H9 (cell line): ENCODE data around the gene SMIM1. TPM values are rescaled to one million over a fixed set of nuclear protein-coding genes. Genes with fewer than 3 reads are reported as not detected.
A peak's percentile ranks its signal among the peaks of the same experiment; 100 is the strongest.

Experiments used
- DNase-seq: peaks from one replicate; pipeline ENCODE4 v3.0.0-alpha.2; 2017
- H2AFZ ChIP-seq: one replicate; pipeline ENCODE4 v1.6.1; 2013; ENCODE audit warnings: mild to moderate bottlenecking, low read length, control low read depth, moderate library complexity
- H2AK5ac ChIP-seq: 2 replicates; pipeline ENCODE4 v1.6.1; 2013; ENCODE audit warnings: low read length, control low read depth, mixed read lengths; ENCODE audit not compliant: insufficient read length
- H2BK120ac ChIP-seq: one replicate; pipeline ENCODE4 v1.6.1; 2013; ENCODE audit warnings: low read depth, mild to moderate bottlenecking, low read length, control low read depth, inconsistent platforms; ENCODE audit not compliant: poor library complexity, severe bottlenecking
- H2BK12ac ChIP-seq: 2 replicates; pipeline ENCODE4 v1.6.1; 2013; ENCODE audit warnings: low read length, control low read depth, mixed read lengths, low read depth; ENCODE audit not compliant: insufficient read length
- H2BK15ac ChIP-seq: 2 replicates; pipeline ENCODE4 v1.6.1; 2013; ENCODE audit warnings: low read depth, low read length, control low read depth
- H2BK20ac ChIP-seq: one replicate; pipeline ENCODE4 v1.6.1; 2013; ENCODE audit warnings: low read depth, mild to moderate bottlenecking, low read length, control low read depth, inconsistent platforms; ENCODE audit not compliant: poor library complexity, severe bottlenecking
- H2BK5ac ChIP-seq: 2 replicates; pipeline ENCODE4 v1.6.1; 2013; ENCODE audit warnings: low read length, control low read depth, mixed read lengths; ENCODE audit not compliant: insufficient read length
- H3K14ac ChIP-seq: 2 replicates; pipeline ENCODE4 v1.6.1; 2013; ENCODE audit warnings: low read length, control low read depth; ENCODE audit not compliant: insufficient read depth
- H3K18ac ChIP-seq: 2 replicates; pipeline ENCODE4 v1.6.1; 2013; ENCODE audit warnings: low read depth, mild to moderate bottlenecking, mixed read lengths, low read length, control low read depth; ENCODE audit not compliant: insufficient read length
- H3K23ac ChIP-seq: 2 replicates; pipeline ENCODE4 v1.6.1; 2013; ENCODE audit warnings: low read length, control low read depth, mixed read lengths, low read depth; ENCODE audit not compliant: insufficient read length
- H3K23me2 ChIP-seq: 2 replicates; pipeline ENCODE4 v1.6.1; 2013; ENCODE audit warnings: low read depth, mild to moderate bottlenecking, mixed read lengths, low read length, control low read depth; ENCODE audit not compliant: insufficient read length, poor library complexity, severe bottlenecking
- H3K27ac ChIP-seq: 2 replicates; pipeline ENCODE4 v1.5.1; 2013; ENCODE audit warnings: low read length, control low read depth, mixed read lengths, low read depth; ENCODE audit not compliant: insufficient read length
- H3K27me3 ChIP-seq: 2 replicates; pipeline ENCODE4 v1.6.1; 2013; ENCODE audit warnings: low read length, control low read depth, inconsistent platforms; ENCODE audit not compliant: insufficient read depth
- H3K4ac ChIP-seq: 2 replicates; pipeline ENCODE4 v1.6.1; 2013; ENCODE audit warnings: low read depth, mild to moderate bottlenecking, control low read depth, inconsistent platforms, low read length, moderate library complexity
- H3K4me1 ChIP-seq: 2 replicates; pipeline ENCODE4 v1.6.1; 2013; ENCODE audit warnings: low read length, control low read depth, inconsistent platforms; ENCODE audit not compliant: insufficient read depth
- H3K4me2 ChIP-seq: 2 replicates; pipeline ENCODE4 v1.6.1; 2013; ENCODE audit warnings: low read length, control low read depth, mixed read lengths; ENCODE audit not compliant: insufficient read length, insufficient read depth
- H3K56ac ChIP-seq: 2 replicates; pipeline ENCODE4 v1.6.1; 2013; ENCODE audit warnings: low read depth, mild to moderate bottlenecking, mixed read lengths, low read length, control low read depth; ENCODE audit not compliant: insufficient read length
- H3K79me1 ChIP-seq: 2 replicates; pipeline ENCODE4 v1.6.1; 2013; ENCODE audit warnings: low read depth, mild to moderate bottlenecking, moderate library complexity, low read length, control low read depth, inconsistent platforms; ENCODE audit not compliant: insufficient read depth, poor library complexity, severe bottlenecking
- H3K79me2 ChIP-seq: 2 replicates; pipeline ENCODE4 v1.6.1; 2013; ENCODE audit warnings: low read length, control low read depth, inconsistent platforms; ENCODE audit not compliant: insufficient read depth
- H3K9ac ChIP-seq: 2 replicates; pipeline ENCODE4 v1.6.1; 2013; ENCODE audit warnings: low read length, control low read depth, mixed read lengths; ENCODE audit not compliant: insufficient read length; ENCODE audit errors: extremely low read depth
- H3K9me3 ChIP-seq: one replicate; pipeline ENCODE4 v1.6.1; 2013; ENCODE audit warnings: low read depth, low read length, inconsistent platforms; ENCODE audit not compliant: control insufficient read depth
- H3T11ph ChIP-seq: one replicate; pipeline ENCODE4 v1.6.1; 2013; ENCODE audit warnings: mild to moderate bottlenecking, low read length, control low read depth, inconsistent platforms
- H4K20me1 ChIP-seq: one replicate; pipeline ENCODE4 v1.6.1; 2013; ENCODE audit not compliant: control insufficient read depth, insufficient read length, insufficient read depth
- H4K5ac ChIP-seq: 2 replicates; pipeline ENCODE4 v1.6.1; 2013; ENCODE audit warnings: low read depth, mild to moderate bottlenecking, mixed read lengths, low read length, control low read depth; ENCODE audit not compliant: insufficient read length
- H4K8ac ChIP-seq: replicated peaks from 2 replicates; pipeline ENCODE4 v1.6.1; 2013; ENCODE audit warnings: low read length, control low read depth, mixed read lengths, low read depth; ENCODE audit not compliant: insufficient read length
- H4K91ac ChIP-seq: 2 replicates; pipeline ENCODE4 v1.6.1; 2013; ENCODE audit warnings: low read depth, mild to moderate bottlenecking, moderate library complexity, mixed read lengths, low read length, control low read depth; ENCODE audit not compliant: insufficient read length
- H3K27ac Mint-ChIP-seq, 3 experiments: 2 replicates in 2 of 3; 3 replicates in 1 of 3; pipeline ENCODE4 v1.8.0; 2020 to 2021; ENCODE audit warnings: mixed read lengths in 3 of 3, mild to moderate bottlenecking in 1 of 3, moderate library complexity in 1 of 3
- H3K27me3 Mint-ChIP-seq: 2 replicates; pipeline ENCODE4 v1.8.0; 2021; ENCODE audit warnings: low read depth, mild to moderate bottlenecking, moderate library complexity, mixed read lengths
- H3K36me3 Mint-ChIP-seq, 3 experiments: 2 replicates in 2 of 3; 3 replicates in 1 of 3; pipeline ENCODE4 v1.8.0; 2020 to 2021; ENCODE audit warnings: low read depth in 3 of 3, mixed read lengths in 3 of 3; ENCODE audit not compliant: insufficient read depth in 1 of 3
- H3K4me1 Mint-ChIP-seq, 2 experiments: 2 replicates each; pipeline ENCODE4 v1.8.0; 2020; ENCODE audit warnings: mixed read lengths in 2 of 2
- H3K4me3 Mint-ChIP-seq, 2 experiments: 2 replicates in 1 of 2; 3 replicates in 1 of 2; pipeline ENCODE4 v1.8.0; 2020 to 2021; ENCODE audit warnings: mild to moderate bottlenecking in 2 of 2, mixed read lengths in 2 of 2, moderate library complexity in 1 of 2
- H3K9me3 Mint-ChIP-seq, 2 experiments: 2 replicates in 1 of 2; 3 replicates in 1 of 2; pipeline ENCODE4 v1.8.0; 2020; ENCODE audit warnings: mild to moderate bottlenecking in 2 of 2, mixed read lengths in 2 of 2, moderate library complexity in 1 of 2
- WGBS: extraction: QIAGEN DNeasy Blood & Tissue Kit; methylation state at CpG from one replicate; pipeline ENCODE4 v1.1.7; 2013; ENCODE audit warnings: missing lambda C conversion rate, low lambda C conversion rate, mixed read lengths; ENCODE audit not compliant: insufficient read length; ENCODE audit errors: extremely low coverage; 5-methylcytosine and 5-hydroxymethylcytosine counted together
- total RNA-seq: library from RNA; stranded (reverse); gene quantifications from 2 replicates; pipeline ENCODE4 v1.2.1, GENCODE V29; 2021
- TF ChIP-seq, protein P1 (sequence below): fragments of 200-600 bp; sonication (generic); conservative IDR thresholded peaks from 3 replicates; pipeline ENCODE4 v1.8.0; 2021; ENCODE audit warnings: antibody characterized with exemption, mild to moderate bottlenecking

The SMIM1 gene
- total RNA-seq, 1 experiment from 2014 or later = 5.3 TPM

DNA sequence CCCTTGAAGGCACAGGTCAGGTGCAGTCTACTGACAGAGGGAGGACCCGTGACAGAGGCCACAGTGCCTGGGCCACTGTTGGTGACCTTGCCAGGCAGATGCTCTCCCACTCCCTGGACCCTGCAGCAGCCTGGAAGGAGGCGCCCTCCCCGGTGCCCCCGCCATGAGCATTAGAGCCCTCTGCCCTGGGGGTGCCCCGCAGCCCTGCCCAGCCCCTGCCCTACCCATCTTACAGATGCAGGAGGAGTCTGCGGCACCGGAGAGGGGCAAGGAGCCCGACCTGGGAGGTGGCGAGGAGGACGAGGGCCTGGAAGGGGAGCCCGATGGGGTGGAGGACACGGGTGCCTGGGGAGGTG lies 9.7 kb upstream of the SMIM1 start:
- Mint-ChIP-seq H3K36me3 (peaks cover 2 to 17% (median 11%) of the 10 kb centered on the region in 3 experiments; a peak in 6 of 7 replicates), H3K4me1 (peaks cover 3 to 6% of the 10 kb centered on the region in 2 experiments), H3K9me3 (peaks cover 24 to 32% of the 10 kb centered on the region in 2 experiments), H3K27me3 (peaks cover 63% of the 10 kb centered on the region), H3K27ac (no peak overlapping the region), H3K4me3 (no peak overlapping the region)
- Histone ChIP-seq H4K91ac (no peak overlapping the region), H3K23ac (no peak overlapping the region), H3K56ac (no peak overlapping the region), H3K4me2 (no peak overlapping the region), H2BK15ac (no peak overlapping the region), H3K9me3 (no peaks in the 10 kb centered on the region), H3K23me2 (no peaks in the 10 kb centered on the region), H3T11ph (no peak overlapping the region), H3K27ac (no peak overlapping the region), H2BK12ac (no peak overlapping the region), H3K4me1 (no peaks in the 10 kb centered on the region), H2AK5ac (no peak overlapping the region), H3K18ac (no peak overlapping the region), H2AFZ (no peak overlapping the region), H3K27me3 (no peaks in the 10 kb centered on the region), H2BK120ac (no peak overlapping the region), H3K14ac (peak overlapping the region; percentile 22; the same call in 1 of the 2 replicates), H2BK20ac (no peak overlapping the region), H3K9ac (no peak overlapping the region), H4K8ac (no peak overlapping the region), H3K4ac (no peak overlapping the region), H4K20me1 (no peaks in the 10 kb centered on the region), H2BK5ac (no peak overlapping the region), H4K5ac (no peak overlapping the region), H3K79me1 (no peaks in the 10 kb centered on the region), H3K79me2 (no peaks in the 10 kb centered on the region)
- WGBS = no CpG with 5 or more reads among the region's 12 CpGs
- TF ChIP-seq, protein P1, sequence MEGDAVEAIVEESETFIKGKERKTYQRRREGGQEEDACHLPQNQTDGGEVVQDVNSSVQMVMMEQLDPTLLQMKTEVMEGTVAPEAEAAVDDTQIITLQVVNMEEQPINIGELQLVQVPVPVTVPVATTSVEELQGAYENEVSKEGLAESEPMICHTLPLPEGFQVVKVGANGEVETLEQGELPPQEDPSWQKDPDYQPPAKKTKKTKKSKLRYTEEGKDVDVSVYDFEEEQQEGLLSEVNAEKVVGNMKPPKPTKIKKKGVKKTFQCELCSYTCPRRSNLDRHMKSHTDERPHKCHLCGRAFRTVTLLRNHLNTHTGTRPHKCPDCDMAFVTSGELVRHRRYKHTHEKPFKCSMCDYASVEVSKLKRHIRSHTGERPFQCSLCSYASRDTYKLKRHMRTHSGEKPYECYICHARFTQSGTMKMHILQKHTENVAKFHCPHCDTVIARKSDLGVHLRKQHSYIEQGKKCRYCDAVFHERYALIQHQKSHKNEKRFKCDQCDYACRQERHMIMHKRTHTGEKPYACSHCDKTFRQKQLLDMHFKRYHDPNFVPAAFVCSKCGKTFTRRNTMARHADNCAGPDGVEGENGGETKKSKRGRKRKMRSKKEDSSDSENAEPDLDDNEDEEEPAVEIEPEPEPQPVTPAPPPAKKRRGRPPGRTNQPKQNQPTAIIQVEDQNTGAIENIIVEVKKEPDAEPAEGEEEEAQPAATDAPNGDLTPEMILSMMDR = no peak
- DNase-seq = no peak
